Left ventricle myocardium inferior (tissue), 1 donor: ENCODE measurements around the gene RGMA. TPM values are rescaled to one million over a fixed set of nuclear protein-coding genes. Genes with fewer than 3 reads are reported as not detected.
A peak's percentile ranks its signal among the peaks of the same experiment; 100 is the strongest.
"Not testable (repeated sequence)": the region's sequence is repeated elsewhere in the genome, so short reads cannot be mapped to it uniquely, and the experiment has no call there.

ENCODE experiments used
- DNase-seq: peaks from one replicate; pipeline ENCODE4 v3.0.0-alpha.2; 2020
- H3K27ac ChIP-seq: fragments of 200-600 bp; replicated peaks from 2 replicates; pipeline ENCODE4 v1.8.0; 2021
- H3K27me3 ChIP-seq: fragments of 200-600 bp; 2 replicates; pipeline ENCODE4 v1.8.0; 2021; ENCODE audit warnings: low read depth
- H3K36me3 ChIP-seq: fragments of 200-600 bp; 2 replicates; pipeline ENCODE4 v1.8.0; 2021
- H3K4me1 ChIP-seq: fragments of 200-600 bp; 2 replicates; pipeline ENCODE4 v1.8.0; 2021
- H3K4me3 ChIP-seq: fragments of 200-600 bp; 2 replicates; pipeline ENCODE4 v1.8.0; 2021; ENCODE audit warnings: mild to moderate bottlenecking, moderate library complexity
- H3K9me3 ChIP-seq: fragments of 200-600 bp; replicated peaks from 2 replicates; pipeline ENCODE4 v1.8.0; 2021
- intact Hi-C: fragments of 100-400 bp; cut with micrococcal nuclease; formaldehyde crosslinking; loops from one replicate; pipeline ENCODE4 v1.11.0; 2022
- total RNA-seq: library from RNA; stranded (reverse); fragmentation: NEBNext Ultra II Directional; extraction: Animal tissue kit (Norgen Biotek cat#: 25700); gene quantifications from one replicate; pipeline ENCODE4 v1.2.1, GENCODE V29; 2021
- TF ChIP-seq, protein P1 (sequence below): fragments of 200-600 bp; IDR thresholded peaks from 2 replicates; pipeline ENCODE4 v1.8.0; 2021; ENCODE audit warnings: antibody characterized with exemption, mild to moderate bottlenecking, borderline replicate concordance
- donor health status: DM: no; HTN: yes; CAD: no; lungs with severe emphysema.

RGMA gene
- total RNA-seq, 1 donor from 2014 or later: 16.9 TPM

DNA sequence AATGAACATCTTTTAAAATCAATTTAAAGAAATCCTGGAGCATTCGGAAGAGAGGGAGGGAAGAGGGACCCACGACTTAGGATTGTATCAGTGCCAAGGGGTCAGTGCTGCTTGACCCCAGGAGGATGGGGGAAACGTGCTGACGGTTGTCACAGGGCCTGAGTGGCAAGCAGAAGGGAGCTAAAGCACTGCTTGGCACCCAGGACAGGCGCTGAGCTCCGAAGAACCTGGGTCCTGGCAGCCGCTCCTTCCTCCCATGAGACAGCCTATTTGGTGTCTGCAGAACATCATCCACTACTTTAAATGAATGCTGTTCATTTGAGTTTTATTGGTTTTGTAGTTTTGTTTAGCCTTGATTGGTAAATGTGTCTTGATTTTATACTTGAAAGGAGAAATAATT, 54.5 kb downstream of the RGMA start:
- H3K27ac ChIP-seq: no peak overlapping the region
- H3K9me3 ChIP-seq: no peaks in the 10 kb centered on the region
- DNase-seq: no peak
- H3K4me3 ChIP-seq: no peak overlapping the region
- intact Hi-C loops: loop anchor here (10.0 kb wide), 1 partner anchor 1290 kb away; no protein-coding TSS in a partner anchor
- H3K27me3 ChIP-seq: peaks cover 5% of the 10 kb centered on the region
- peaks cover 26% of the 10 kb centered on the region for H3K4me1 ChIP-seq
- no peaks in the 10 kb centered on the region for H3K36me3 ChIP-seq
- TF ChIP-seq, protein P1, sequence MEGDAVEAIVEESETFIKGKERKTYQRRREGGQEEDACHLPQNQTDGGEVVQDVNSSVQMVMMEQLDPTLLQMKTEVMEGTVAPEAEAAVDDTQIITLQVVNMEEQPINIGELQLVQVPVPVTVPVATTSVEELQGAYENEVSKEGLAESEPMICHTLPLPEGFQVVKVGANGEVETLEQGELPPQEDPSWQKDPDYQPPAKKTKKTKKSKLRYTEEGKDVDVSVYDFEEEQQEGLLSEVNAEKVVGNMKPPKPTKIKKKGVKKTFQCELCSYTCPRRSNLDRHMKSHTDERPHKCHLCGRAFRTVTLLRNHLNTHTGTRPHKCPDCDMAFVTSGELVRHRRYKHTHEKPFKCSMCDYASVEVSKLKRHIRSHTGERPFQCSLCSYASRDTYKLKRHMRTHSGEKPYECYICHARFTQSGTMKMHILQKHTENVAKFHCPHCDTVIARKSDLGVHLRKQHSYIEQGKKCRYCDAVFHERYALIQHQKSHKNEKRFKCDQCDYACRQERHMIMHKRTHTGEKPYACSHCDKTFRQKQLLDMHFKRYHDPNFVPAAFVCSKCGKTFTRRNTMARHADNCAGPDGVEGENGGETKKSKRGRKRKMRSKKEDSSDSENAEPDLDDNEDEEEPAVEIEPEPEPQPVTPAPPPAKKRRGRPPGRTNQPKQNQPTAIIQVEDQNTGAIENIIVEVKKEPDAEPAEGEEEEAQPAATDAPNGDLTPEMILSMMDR: no peak

GRCh38 chr15:93033434-93034045, 55.5 kb downstream of the RGMA start:
- peaks cover 36% of the 10 kb centered on the region for H3K4me1 ChIP-seq

GRCh38 chr15:93032515-93033206, 56.4 kb downstream of the RGMA start:
- H3K27ac ChIP-seq, H3K27me3 ChIP-seq, H3K4me3 ChIP-seq, H3K9me3 ChIP-seq, DNase-seq, H3K36me3 ChIP-seq: not testable (repeated sequence)
- H3K4me1 ChIP-seq: peaks cover 41% of the 10 kb centered on the region
- intact Hi-C loops: loop anchor here (10.0 kb wide), 1 partner anchor 1292 kb away; no protein-coding TSS in a partner anchor

More at GRCh38 chr15:93033434-93034045, 55.5 kb downstream of the RGMA start:
- Histone ChIP-seq H3K9me3 (no peaks in the 10 kb centered on the region), H3K27ac (no peak overlapping the region), H3K36me3 (no peaks in the 10 kb centered on the region), H3K27me3 (peaks cover 5% of the 10 kb centered on the region), H3K4me3 (no peak overlapping the region)
- DNase-seq: no peak
- intact Hi-C loops: loop anchor here (10.0 kb wide), 1 partner anchor 1291 kb away; no protein-coding TSS in a partner anchor
- TF ChIP-seq, protein P1: no peak

- peaks cover 45% of the 10 kb centered on the region for H3K4me1 ChIP-seq
- intact Hi-C loops: loop anchor here (10.0 kb wide), 1 partner anchor 1293 kb away; no protein-coding TSS in a partner anchor
- H3K27ac ChIP-seq, H3K9me3 ChIP-seq, H3K4me3 ChIP-seq, DNase-seq, H3K27me3 ChIP-seq, H3K36me3 ChIP-seq: not testable (repeated sequence)
Measured at GRCh38 chr15:93031557-93032384, 57.2 kb downstream of the RGMA start.

DNA sequence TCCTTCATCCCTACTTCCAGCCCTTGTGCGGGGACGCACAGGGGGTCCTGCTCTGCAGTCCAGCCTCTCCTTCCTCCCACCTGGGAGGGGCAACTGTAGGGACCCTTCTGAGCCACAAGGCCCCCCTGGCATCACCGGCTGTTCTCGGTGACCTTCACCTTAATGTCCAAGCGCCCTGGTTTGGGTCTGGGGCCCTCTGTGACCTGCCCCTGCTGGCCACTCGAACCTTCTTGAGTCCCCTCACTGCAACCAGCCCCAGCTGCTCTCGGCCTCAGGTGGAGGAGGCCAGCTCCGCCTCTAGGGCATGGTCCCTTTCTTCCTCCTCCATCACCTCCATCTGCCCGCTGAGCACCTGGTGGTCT, 57.9 kb downstream of the RGMA start:
- no peaks in the 10 kb centered on the region for H3K9me3 ChIP-seq
- TF ChIP-seq, protein P1: no peak
- H3K27me3 ChIP-seq: no peaks in the 10 kb centered on the region
- DNase-seq: no peak
- peaks cover 14% of the 10 kb centered on the region for H3K36me3 ChIP-seq
- H3K4me1 ChIP-seq: peaks cover 52% of the 10 kb centered on the region
- no peak overlapping the region for H3K4me3 ChIP-seq
- intact Hi-C loops: loop anchor here (10.0 kb wide), 1 partner anchor 1294 kb away; no protein-coding TSS in a partner anchor
- H3K27ac ChIP-seq: peak overlapping the region; percentile 92

DNA sequence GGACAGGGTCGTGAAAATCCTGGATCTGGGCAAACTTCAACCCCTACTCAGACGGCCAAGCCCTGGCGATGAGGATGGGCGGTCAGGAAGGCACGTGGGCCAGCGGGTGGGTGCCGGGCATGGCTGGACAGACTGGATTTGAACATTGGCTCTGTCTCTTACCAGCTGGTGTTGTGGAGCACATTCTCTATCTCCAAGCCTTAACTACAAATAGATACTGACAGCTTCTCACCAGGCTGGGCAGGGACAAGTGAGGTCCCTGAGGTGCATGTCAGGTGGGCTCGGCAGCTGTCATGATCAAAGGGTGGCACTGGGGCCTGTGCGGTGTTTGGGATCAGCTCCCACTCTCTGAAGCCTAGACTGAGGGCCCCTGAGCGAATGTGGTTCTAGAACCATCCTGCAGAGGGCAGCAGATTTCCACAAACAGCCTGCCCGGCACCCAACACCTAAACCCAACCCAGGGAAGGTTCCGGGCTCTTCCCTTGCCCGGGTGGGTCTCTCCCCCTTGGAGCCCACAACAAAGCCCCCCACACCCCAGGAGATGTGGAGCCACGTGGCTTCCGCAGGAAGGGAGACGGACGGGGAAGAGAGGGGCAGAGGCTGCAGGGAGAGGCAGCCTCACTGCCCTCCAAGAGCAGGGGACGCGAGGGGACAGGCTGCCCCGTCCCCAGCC, 58.4 kb downstream of the RGMA start:
- peak overlapping the region; percentile 92 for H3K27ac ChIP-seq
- peaks cover 57% of the 10 kb centered on the region for H3K4me1 ChIP-seq
- TF ChIP-seq, protein P1: peak; percentile 92
- DNase-seq: peak; percentile 68
- no peak overlapping the region for H3K4me3 ChIP-seq
- peaks cover 19% of the 10 kb centered on the region for H3K36me3 ChIP-seq
- no peaks in the 10 kb centered on the region for H3K27me3 ChIP-seq
- intact Hi-C loops: loop anchor here (10.0 kb wide), 1 partner anchor 1294 kb away; no protein-coding TSS in a partner anchor
- H3K9me3 ChIP-seq: no peaks in the 10 kb centered on the region
